Ishikawa (cell line): ENCODE data around the gene OPCML.

Experiments
- CEBPB ChIP-seq: IDR thresholded peaks from 2 replicates; pipeline ENCODE4 v1.6.1; 2012
- CREB1 ChIP-seq: IDR thresholded peaks from 2 replicates; pipeline ENCODE4 v1.6.1; 2012; ENCODE audit warnings: low read depth
- EGR1 ChIP-seq: IDR thresholded peaks from 2 replicates; pipeline ENCODE4 v1.6.1; 2012
- EP300 ChIP-seq: IDR thresholded peaks from 2 replicates; pipeline ENCODE4 v1.6.1; 2012; ENCODE audit warnings: borderline replicate concordance
- FOXM1 ChIP-seq: IDR thresholded peaks from 2 replicates; pipeline ENCODE4 v1.6.1; 2012; ENCODE audit warnings: low read depth, borderline replicate concordance
- RAD21 ChIP-seq: IDR thresholded peaks from 2 replicates; pipeline ENCODE4 v1.6.1; 2012; ENCODE audit warnings: low read depth
- TAF1 ChIP-seq: IDR thresholded peaks from 2 replicates; pipeline ENCODE4 v1.6.1; 2012; ENCODE audit warnings: low read depth, mild to moderate bottlenecking
- TCF12 ChIP-seq: IDR thresholded peaks from 2 replicates; pipeline ENCODE4 v1.6.1; 2012; ENCODE audit warnings: low read depth
- YY1 ChIP-seq: IDR thresholded peaks from 2 replicates; pipeline ENCODE4 v1.6.1; 2012; ENCODE audit warnings: low read depth
- TF ChIP-seq, protein P1 (sequence below): IDR thresholded peaks from 2 replicates; pipeline ENCODE4 v1.6.1; 2012
- TF ChIP-seq, protein P2 (sequence below): IDR thresholded peaks from 2 replicates; pipeline ENCODE4 v1.6.1; 2012; ENCODE audit warnings: low read depth, mild to moderate bottlenecking
- TF ChIP-seq, protein P3 (sequence below): IDR thresholded peaks from 2 replicates; pipeline ENCODE4 v1.6.1; 2012

DNA sequence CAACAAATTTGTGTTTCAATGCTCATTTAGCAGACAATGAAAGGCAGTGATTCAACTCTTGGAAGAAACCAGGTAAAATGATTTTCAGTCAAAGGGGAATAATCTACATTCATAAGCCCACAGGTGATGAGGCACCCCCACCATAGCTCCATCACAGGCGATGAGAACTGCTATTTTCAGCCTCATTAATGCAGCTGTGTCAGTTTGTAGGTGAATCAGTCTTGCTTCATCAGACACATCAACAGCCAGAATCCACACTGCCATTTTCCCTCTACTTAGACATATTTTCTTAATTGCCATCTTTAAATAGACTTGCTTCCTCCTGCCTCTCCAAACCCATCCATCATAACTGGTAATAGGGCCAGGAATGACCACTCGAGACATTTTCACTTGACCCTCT, 701.0 kb downstream of the OPCML start:
- no peak for TF ChIP-seq CREB1
- TF ChIP-seq, protein P1, sequence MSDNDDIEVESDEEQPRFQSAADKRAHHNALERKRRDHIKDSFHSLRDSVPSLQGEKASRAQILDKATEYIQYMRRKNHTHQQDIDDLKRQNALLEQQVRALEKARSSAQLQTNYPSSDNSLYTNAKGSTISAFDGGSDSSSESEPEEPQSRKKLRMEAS, result no peak
- TF ChIP-seq RAD21, result no peak
- TF ChIP-seq TAF1, result no peak
- no peak for TF ChIP-seq CEBPB
- TF ChIP-seq YY1, result no peak
- TF ChIP-seq, protein P2, sequence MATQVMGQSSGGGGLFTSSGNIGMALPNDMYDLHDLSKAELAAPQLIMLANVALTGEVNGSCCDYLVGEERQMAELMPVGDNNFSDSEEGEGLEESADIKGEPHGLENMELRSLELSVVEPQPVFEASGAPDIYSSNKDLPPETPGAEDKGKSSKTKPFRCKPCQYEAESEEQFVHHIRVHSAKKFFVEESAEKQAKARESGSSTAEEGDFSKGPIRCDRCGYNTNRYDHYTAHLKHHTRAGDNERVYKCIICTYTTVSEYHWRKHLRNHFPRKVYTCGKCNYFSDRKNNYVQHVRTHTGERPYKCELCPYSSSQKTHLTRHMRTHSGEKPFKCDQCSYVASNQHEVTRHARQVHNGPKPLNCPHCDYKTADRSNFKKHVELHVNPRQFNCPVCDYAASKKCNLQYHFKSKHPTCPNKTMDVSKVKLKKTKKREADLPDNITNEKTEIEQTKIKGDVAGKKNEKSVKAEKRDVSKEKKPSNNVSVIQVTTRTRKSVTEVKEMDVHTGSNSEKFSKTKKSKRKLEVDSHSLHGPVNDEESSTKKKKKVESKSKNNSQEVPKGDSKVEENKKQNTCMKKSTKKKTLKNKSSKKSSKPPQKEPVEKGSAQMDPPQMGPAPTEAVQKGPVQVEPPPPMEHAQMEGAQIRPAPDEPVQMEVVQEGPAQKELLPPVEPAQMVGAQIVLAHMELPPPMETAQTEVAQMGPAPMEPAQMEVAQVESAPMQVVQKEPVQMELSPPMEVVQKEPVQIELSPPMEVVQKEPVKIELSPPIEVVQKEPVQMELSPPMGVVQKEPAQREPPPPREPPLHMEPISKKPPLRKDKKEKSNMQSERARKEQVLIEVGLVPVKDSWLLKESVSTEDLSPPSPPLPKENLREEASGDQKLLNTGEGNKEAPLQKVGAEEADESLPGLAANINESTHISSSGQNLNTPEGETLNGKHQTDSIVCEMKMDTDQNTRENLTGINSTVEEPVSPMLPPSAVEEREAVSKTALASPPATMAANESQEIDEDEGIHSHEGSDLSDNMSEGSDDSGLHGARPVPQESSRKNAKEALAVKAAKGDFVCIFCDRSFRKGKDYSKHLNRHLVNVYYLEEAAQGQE, result no peak
- no peak for TF ChIP-seq FOXM1
- TF ChIP-seq EGR1, result no peak
- no peak for TF ChIP-seq TCF12
- no peak for TF ChIP-seq EP300
- TF ChIP-seq, protein P3, sequence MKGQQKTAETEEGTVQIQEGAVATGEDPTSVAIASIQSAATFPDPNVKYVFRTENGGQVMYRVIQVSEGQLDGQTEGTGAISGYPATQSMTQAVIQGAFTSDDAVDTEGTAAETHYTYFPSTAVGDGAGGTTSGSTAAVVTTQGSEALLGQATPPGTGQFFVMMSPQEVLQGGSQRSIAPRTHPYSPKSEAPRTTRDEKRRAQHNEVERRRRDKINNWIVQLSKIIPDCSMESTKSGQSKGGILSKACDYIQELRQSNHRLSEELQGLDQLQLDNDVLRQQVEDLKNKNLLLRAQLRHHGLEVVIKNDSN, result no peak
